PC-9 (cell line): ENCODE data around the gene KRTAP12-2.

Experiments used
- EZH2 ChIP-seq: fragments of 200-600 bp; sonication (generic); IDR thresholded peaks from 2 replicates; pipeline ENCODE4 v1.8.0; 2017; ENCODE audit warnings: antibody characterized with exemption, low read depth
- TF ChIP-seq, protein P1 (sequence below): fragments of 200-600 bp; sonication (generic); conservative IDR thresholded peaks from 2 replicates; pipeline ENCODE4 v1.6.1; 2017; ENCODE audit warnings: mixed run types, antibody characterized with exemption, mild to moderate bottlenecking, moderate library complexity

GRCh38 chr21:44692798-44693512 lies 26.2 kb upstream of the KRTAP12-2 start:
- TF ChIP-seq, protein P1, sequence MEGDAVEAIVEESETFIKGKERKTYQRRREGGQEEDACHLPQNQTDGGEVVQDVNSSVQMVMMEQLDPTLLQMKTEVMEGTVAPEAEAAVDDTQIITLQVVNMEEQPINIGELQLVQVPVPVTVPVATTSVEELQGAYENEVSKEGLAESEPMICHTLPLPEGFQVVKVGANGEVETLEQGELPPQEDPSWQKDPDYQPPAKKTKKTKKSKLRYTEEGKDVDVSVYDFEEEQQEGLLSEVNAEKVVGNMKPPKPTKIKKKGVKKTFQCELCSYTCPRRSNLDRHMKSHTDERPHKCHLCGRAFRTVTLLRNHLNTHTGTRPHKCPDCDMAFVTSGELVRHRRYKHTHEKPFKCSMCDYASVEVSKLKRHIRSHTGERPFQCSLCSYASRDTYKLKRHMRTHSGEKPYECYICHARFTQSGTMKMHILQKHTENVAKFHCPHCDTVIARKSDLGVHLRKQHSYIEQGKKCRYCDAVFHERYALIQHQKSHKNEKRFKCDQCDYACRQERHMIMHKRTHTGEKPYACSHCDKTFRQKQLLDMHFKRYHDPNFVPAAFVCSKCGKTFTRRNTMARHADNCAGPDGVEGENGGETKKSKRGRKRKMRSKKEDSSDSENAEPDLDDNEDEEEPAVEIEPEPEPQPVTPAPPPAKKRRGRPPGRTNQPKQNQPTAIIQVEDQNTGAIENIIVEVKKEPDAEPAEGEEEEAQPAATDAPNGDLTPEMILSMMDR, result no peak
- TF ChIP-seq EZH2, result no peak
